Activated T-helper 1 cell treated with anti-CD3 and anti-CD28 coated beads, Interleukin-2, amount 50 U/mL, for 16 hours (primary cell): Measurements from ENCODE around the gene DEUP1.
"Not testable (repeated sequence)": the region's sequence is repeated elsewhere in the genome, so short reads cannot be mapped to it uniquely, and the experiment has no call there.

Source experiments
- DNase-seq, 2 donors: peaks; one replicate each; pipeline ENCODE4 v3.0.0-alpha.2; 2020; ENCODE audit warnings: low read depth in 1 of 2, low spot score in 1 of 2

The DEUP1 gene

GRCh38 chr11:93330446-93330984, at the start of gene DEUP1:
DEUP1 (plus strand) TSS chr11:93330742; CDS start chr11:93332260, 1,518 bp downstream.
- no peak for DNase-seq

GRCh38 chr11:93285430-93285829, 45.1 kb upstream of the DEUP1 start:
- DNase-seq = no peak

- DNase-seq = no peak
These were observed 43.1 kb upstream of the DEUP1 start for GRCh38 chr11:93287434-93287833.

GRCh38 chr11:93288079-93288478, 42.5 kb upstream of the DEUP1 start:
- no peak for DNase-seq

- DNase-seq = no peak
These were observed 41.8 kb upstream of the DEUP1 start for GRCh38 chr11:93288767-93289166.

GRCh38 chr11:93289782-93290463, 40.6 kb upstream of the DEUP1 start:
- DNase-seq = no peak

- no peak for DNase-seq
These were observed 39.4 kb upstream of the DEUP1 start for GRCh38 chr11:93291110-93291509.

GRCh38 chr11:93291898-93292297, 38.6 kb upstream of the DEUP1 start:
- DNase-seq = no peak

GRCh38 chr11:93295921-93296575, 34.5 kb upstream of the DEUP1 start:
- DNase-seq = no peak

- no peak for DNase-seq
These were observed 26.9 kb upstream of the DEUP1 start for GRCh38 chr11:93303689-93304088.

GRCh38 chr11:93314399-93314798, 16.1 kb upstream of the DEUP1 start:
- DNase-seq = not testable (repeated sequence)

- no peak for DNase-seq
These were observed 11.2 kb upstream of the DEUP1 start for GRCh38 chr11:93319224-93319839.

GRCh38 chr11:93320230-93320629, 10.3 kb upstream of the DEUP1 start:
- DNase-seq = no peak

GRCh38 chr11:93322207-93322606, 8.3 kb upstream of the DEUP1 start:
- DNase-seq = no peak

GRCh38 chr11:93323747-93324146, 6.8 kb upstream of the DEUP1 start:
- DNase-seq = no peak

- no peak for DNase-seq
These were observed 6.0 kb upstream of the DEUP1 start for GRCh38 chr11:93324500-93324899.

GRCh38 chr11:93326681-93327080, 3.9 kb upstream of the DEUP1 start:
- DNase-seq = no peak

GRCh38 chr11:93329936-93330445, 551 bp upstream of the DEUP1 start:
- no peak for DNase-seq

- DNase-seq = no peak
These were observed 9.7 kb downstream of the DEUP1 start for GRCh38 chr11:93340223-93340622.

GRCh38 chr11:93344855-93345333, 14.4 kb downstream of the DEUP1 start:
- DNase-seq = no peak

GRCh38 chr11:93348930-93349329, 18.4 kb downstream of the DEUP1 start:
- DNase-seq = no peak

GRCh38 chr11:93350835-93351234, 20.3 kb downstream of the DEUP1 start:
- DNase-seq = no peak
